ENCODE results near the gene STARD3.

DNA sequence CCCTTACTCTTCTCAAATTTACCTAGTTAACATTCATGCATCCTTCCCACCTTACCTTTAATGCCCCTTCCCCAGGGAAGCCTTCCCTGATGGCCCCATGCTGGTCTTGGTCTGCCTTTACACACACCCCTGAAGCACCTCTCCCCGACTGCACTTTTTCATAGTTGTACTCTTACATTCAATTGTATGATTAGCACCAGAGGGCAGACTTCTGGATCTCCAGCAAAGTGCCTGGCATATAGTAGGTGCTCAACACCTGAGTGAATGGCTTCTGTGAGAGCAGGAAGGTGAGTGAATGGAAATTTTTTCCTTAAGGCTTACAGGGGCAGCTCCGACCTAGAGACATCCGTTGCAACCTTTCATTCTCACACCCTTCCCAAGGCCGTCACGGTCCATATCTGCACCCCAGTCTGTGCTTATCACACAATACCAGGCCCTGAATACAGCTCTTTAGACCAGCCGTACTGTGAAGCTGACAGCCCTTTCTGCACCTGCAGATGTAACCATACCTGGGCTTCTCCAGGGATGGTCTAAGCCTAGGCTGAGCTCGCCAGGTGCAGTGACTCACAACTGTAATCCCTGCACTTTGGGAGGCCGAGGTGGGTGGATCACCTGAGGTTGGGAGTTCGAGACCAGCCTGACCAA is 46.5 kb downstream of the STARD3 start:
- TF ChIP-seq CTCF (IDR thresholded peaks at IDR 0.05; ENCODE audit: poor library complexity) (no peak), EZH2 (IDR thresholded peaks at IDR 0.05; ENCODE audit: borderline replicate concordance) (no peak), EZH2phosphoT487 (IDR thresholded peaks at IDR 0.05; ENCODE audit: low read depth, severe bottlenecking, unreplicated experiment) (no peak)

Measured in hepatocyte (in vitro differentiated cells).